Naive thymus-derived CD4-positive, alpha-beta T cell (primary cell): ENCODE measurements around the gene DNM3. TPM values are rescaled to one million over a fixed set of nuclear protein-coding genes. Genes with fewer than 3 reads are reported as not detected.

Experiments used
- ATAC-seq: fragments of 150-1000 bp; cut with Tn5 transposase; 2 replicates; pipeline ENCODE4 v1.10.0; 2021; ENCODE audit warnings: mild to moderate bottlenecking, moderate library complexity
- CTCF ChIA-PET: fragments of 350-600 bp; sonication (Branson Sonifier 250); formaldehyde crosslinking; loops from one replicate; lab custom pipeline; 2021; ENCODE audit warnings: antibody characterized with exemption; lab: Charles Lee
- POLR2A ChIA-PET: fragments of 350-600 bp; sonication (Branson Sonifier 250); formaldehyde crosslinking; loops from one replicate; lab custom pipeline; 2021; ENCODE audit warnings: antibody characterized with exemption, inconsistent platforms; lab: Charles Lee
- DNase-seq, 9 donors: peaks; one replicate each; pipeline versions ENCODE4 v3.0.0 to v3.0.0-alpha.2; 2020 to 2022; ENCODE audit warnings: mixed read lengths in 1 of 9
- H3K27ac ChIP-seq: one replicate; pipeline ENCODE4 v1.7.0; 2013; ENCODE audit warnings: mild to moderate bottlenecking, low read depth, low read length, moderate library complexity
- H3K27me3 ChIP-seq, 2 donors: one replicate each; pipeline ENCODE4 v1.7.0; 2013; ENCODE audit warnings: low read length in 2 of 2, mild to moderate bottlenecking in 2 of 2, moderate library complexity in 2 of 2; ENCODE audit not compliant: control insufficient read depth in 2 of 2, insufficient read depth in 2 of 2
- H3K36me3 ChIP-seq, 3 experiments: 1 replicate in 2 of 3; 2 replicates in 1 of 3; pipeline ENCODE4 v1.7.0; 2013; ENCODE audit warnings: low read length in 3 of 3, mild to moderate bottlenecking in 3 of 3, moderate library complexity in 1 of 3; ENCODE audit not compliant: insufficient read depth in 3 of 3, control insufficient read depth in 2 of 3
- H3K4me1 ChIP-seq, 2 donors: one replicate each; pipeline ENCODE4 v1.7.0; 2013; ENCODE audit warnings: low read length in 2 of 2, mild to moderate bottlenecking in 2 of 2, moderate library complexity in 1 of 2; ENCODE audit not compliant: control insufficient read depth in 2 of 2, insufficient read depth in 2 of 2
- H3K4me3 ChIP-seq: 2 replicates; pipeline ENCODE4 v1.7.0; 2013; ENCODE audit warnings: mild to moderate bottlenecking, low read length
- H3K9me3 ChIP-seq, 3 experiments: 1 replicate in 2 of 3; 2 replicates in 1 of 3; pipeline ENCODE4 v1.7.0; 2013; ENCODE audit warnings: low read length in 3 of 3; ENCODE audit not compliant: control insufficient read depth in 2 of 3
- H3K27ac Mint-ChIP-seq, 9 donors: one replicate each; pipeline ENCODE4 v1.8.0; 2020 to 2022; ENCODE audit warnings: mixed read lengths in 9 of 9, mild to moderate bottlenecking in 8 of 9, moderate library complexity in 5 of 9, inconsistent platforms in 2 of 9
- H3K27me3 Mint-ChIP-seq, 5 donors: one replicate each; pipeline ENCODE4 v1.8.0; 2021 to 2022; ENCODE audit warnings: mixed read lengths in 5 of 5, mild to moderate bottlenecking in 1 of 5
- H3K36me3 Mint-ChIP-seq, 5 donors: one replicate each; pipeline ENCODE4 v1.8.0; 2020 to 2022; ENCODE audit warnings: mixed read lengths in 5 of 5, mild to moderate bottlenecking in 3 of 5, inconsistent platforms in 1 of 5
- H3K4me1 Mint-ChIP-seq, 7 donors: one replicate each; pipeline ENCODE4 v1.8.0; 2020 to 2022; ENCODE audit warnings: mixed read lengths in 7 of 7, mild to moderate bottlenecking in 3 of 7, inconsistent platforms in 1 of 7
- H3K4me3 Mint-ChIP-seq, 10 donors: one replicate each; pipeline ENCODE4 v1.8.0; 2020 to 2022; ENCODE audit warnings: mild to moderate bottlenecking in 10 of 10, mixed read lengths in 10 of 10, moderate library complexity in 6 of 10, inconsistent platforms in 2 of 10
- H3K9me3 Mint-ChIP-seq, 11 donors: one replicate each; pipeline ENCODE4 v1.8.0; 2020 to 2022; ENCODE audit warnings: mixed read lengths in 11 of 11, mild to moderate bottlenecking in 4 of 11, inconsistent platforms in 1 of 11, moderate library complexity in 1 of 11
- intact Hi-C, 2 donors: fragments of 100-400 bp; cut with micrococcal nuclease; formaldehyde crosslinking; loops; one replicate each; pipeline ENCODE4 v1.15.1; 2023
- polyA plus RNA-seq, 2 donors: library from polyadenylated mRNA; unstranded; fragments of 300-500 nt; fragmentation: Illumina TruSeq; gene quantifications; one replicate each; pipeline ENCODE4 v1.2.3, GENCODE V29; 2021
- total RNA-seq, 6 experiments: library from RNA in 5 of 6; stranded (reverse) in 5 of 6; gene quantifications; 1 replicate in 5 of 6; 2 replicates in 1 of 6; pipeline ENCODE4 v1.2.3 and lab custom pipeline; 2021 to 2026

Gene DNM3
- total and polyA plus RNA-seq, 7 experiments from 2014 or later: 1.2 to 2.5 (median 2.0) TPM

DNA sequence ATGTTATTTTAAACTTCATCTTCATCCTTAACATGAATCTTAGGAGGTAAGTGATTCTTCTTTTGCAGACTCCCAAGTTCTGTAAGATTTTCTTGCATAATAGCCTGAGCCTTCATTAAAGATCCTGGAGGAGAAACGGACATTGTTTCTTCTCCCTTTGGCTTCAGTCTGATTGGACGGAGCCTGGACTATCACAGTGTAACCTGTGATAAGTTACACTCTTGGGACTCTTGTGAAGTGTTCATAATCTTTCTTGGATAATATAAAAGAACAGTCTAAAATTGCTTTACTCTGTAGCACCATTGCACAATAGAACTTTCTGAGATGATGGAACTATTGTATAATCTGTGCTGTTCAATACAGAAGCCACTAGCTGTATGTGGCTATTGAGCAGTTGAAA lies 244.8 kb downstream of the DNM3 start:
- H3K27me3 ChIP-seq: no peaks in the 10 kb centered on the region
- no peak overlapping the region for H3K4me3 Mint-ChIP-seq
- H3K9me3 Mint-ChIP-seq: peaks cover 0 to 2% (median 0%) of the 10 kb centered on the region in 11 donors
- H3K4me3 ChIP-seq: no peak overlapping the region
- H3K36me3 Mint-ChIP-seq: peaks cover 0 to 19% (median 11%) of the 10 kb centered on the region in 5 donors
- ATAC-seq (no peak), DNase-seq (no peak)
- H3K27me3 Mint-ChIP-seq: peaks cover 0 to 5% (median 0%) of the 10 kb centered on the region in 5 donors
- no peaks in the 10 kb centered on the region for H3K9me3 ChIP-seq
- no peak overlapping the region for H3K27ac Mint-ChIP-seq
- H3K36me3 ChIP-seq: no peaks in the 10 kb centered on the region
- intact Hi-C loops: no loop called here
- H3K27ac ChIP-seq: no peak overlapping the region
- H3K4me1 ChIP-seq: no peaks in the 10 kb centered on the region
- H3K4me1 Mint-ChIP-seq: peaks cover 0 to 7% (median 6%) of the 10 kb centered on the region in 7 donors
- ChIA-PET POLR2A (no interaction called here), CTCF (interaction anchor here (0.6 kb wide), 1 partner anchor 656 kb away, joined by 4 read pairs; no protein-coding TSS in a partner anchor)

DNA sequence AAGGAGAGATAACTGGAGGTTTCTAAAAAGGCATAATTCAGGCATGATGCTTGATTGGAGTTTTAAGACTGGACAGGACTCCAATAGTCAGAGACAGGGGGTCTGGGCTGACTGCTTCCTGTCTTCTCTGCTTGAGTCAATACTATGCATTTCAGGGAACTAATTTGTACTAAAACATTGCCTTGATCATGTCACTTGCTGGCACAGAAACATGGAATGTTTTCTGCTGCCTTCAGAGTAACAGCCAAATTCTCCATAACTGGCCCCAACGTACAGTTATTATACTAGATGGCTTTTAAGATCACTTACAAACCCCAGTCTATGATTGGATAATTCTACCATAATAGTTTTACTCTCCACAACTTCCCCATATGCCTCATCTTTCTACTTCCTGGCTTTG lies 247.0 kb downstream of the DNM3 start:
- no peak overlapping the region for H3K4me3 Mint-ChIP-seq
- no peak overlapping the region for H3K27ac ChIP-seq
- intact Hi-C loops: no loop called here
- ATAC-seq (no peak), DNase-seq (no peak)
- ChIA-PET POLR2A (no interaction called here), CTCF (no interaction called here)
- H3K36me3 Mint-ChIP-seq: peaks cover 0 to 4% (median 0%) of the 10 kb centered on the region in 5 donors
- H3K27me3 Mint-ChIP-seq: peaks cover 0 to 5% (median 0%) of the 10 kb centered on the region in 5 donors
- no peak overlapping the region for H3K27ac Mint-ChIP-seq
- no peaks in the 10 kb centered on the region for H3K9me3 ChIP-seq
- H3K36me3 ChIP-seq: no peaks in the 10 kb centered on the region
- no peaks in the 10 kb centered on the region for H3K4me1 ChIP-seq
- H3K4me3 ChIP-seq: no peak overlapping the region
- peaks cover 0 to 7% (median 6%) of the 10 kb centered on the region in 7 donors for H3K4me1 Mint-ChIP-seq
- no peaks in the 10 kb centered on the region for H3K9me3 Mint-ChIP-seq
- H3K27me3 ChIP-seq: no peaks in the 10 kb centered on the region

DNA sequence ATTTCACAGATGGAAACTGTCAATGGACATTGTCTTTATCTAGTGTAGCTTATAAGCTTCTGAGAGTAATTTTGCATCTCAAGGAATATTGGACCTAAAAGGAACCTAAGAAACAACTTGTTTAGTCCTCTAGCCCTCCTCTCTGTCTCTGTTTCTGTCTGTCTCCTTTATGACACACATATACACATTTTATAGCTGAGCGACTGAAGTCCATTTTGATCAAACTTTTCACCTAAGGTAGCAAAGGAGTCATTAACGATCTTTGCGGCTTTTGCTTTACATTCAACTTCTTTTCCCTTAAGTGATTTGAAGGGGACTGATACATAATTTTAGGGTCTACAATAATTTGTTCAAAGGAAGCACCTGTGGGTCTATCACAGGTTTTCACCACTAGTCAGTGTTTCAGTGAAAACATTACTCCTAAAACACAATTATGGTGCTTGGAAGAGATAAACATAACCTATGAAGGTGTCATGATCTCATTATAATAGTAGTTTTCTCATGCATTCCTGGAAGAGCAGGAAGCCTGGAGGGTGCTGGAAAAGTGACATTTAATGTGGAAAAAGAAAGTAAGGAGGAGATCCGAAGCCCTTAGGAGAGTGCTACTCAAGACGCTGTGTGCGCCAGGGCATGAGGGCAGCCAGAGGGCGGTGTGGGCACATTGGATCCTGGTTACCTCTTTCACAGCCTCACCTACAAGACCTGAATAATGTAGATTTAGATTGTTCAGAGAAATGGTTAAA lies 248.6 kb downstream of the DNM3 start:
- no peak overlapping the region for H3K27ac ChIP-seq
- CTCF ChIA-PET: interaction anchor here (0.8 to 2.7 kb wide), 20 partner anchors 9 to 518 kb away, joined by 3 to 23 read pairs (median 4); no protein-coding TSS in a partner anchor
- Mint-ChIP-seq H3K36me3 (peaks cover 0 to 1% (median 0%) of the 10 kb centered on the region in 5 donors), H3K27ac (peak overlapping the region in 4 of 9 donors; percentile 1 to 72 (median 50)), H3K9me3 (no peaks in the 10 kb centered on the region), H3K4me3 (peak overlapping the region in 3 of 10 donors; percentile 9 to 35 (median 24)), H3K4me1 (peaks cover 0 to 7% (median 6%) of the 10 kb centered on the region in 7 donors), H3K27me3 (peaks cover 0 to 7% (median 0%) of the 10 kb centered on the region in 5 donors)
- no peaks in the 10 kb centered on the region for H3K4me1 ChIP-seq
- no peaks in the 10 kb centered on the region for H3K27me3 ChIP-seq
- POLR2A ChIA-PET: interaction anchor here (0.8 to 1.1 kb wide), 3 partner anchors 304 to 339 kb away, joined by 3 read pairs; no protein-coding TSS in a partner anchor
- no peaks in the 10 kb centered on the region for H3K36me3 ChIP-seq
- no peaks in the 10 kb centered on the region for H3K9me3 ChIP-seq
- intact Hi-C loops: loop anchor here (1.0 to 10.0 kb wide), 13 partner anchors 45 to 629 kb away; partner anchors contain the start of genes PIGC (in 2 of the 2) and SUCO (in 1 of the 2)
- no peak overlapping the region for H3K4me3 ChIP-seq
- DNase-seq: peak; percentile 25 to 61 (median 46)
- ATAC-seq: peak; percentile 86

DNA sequence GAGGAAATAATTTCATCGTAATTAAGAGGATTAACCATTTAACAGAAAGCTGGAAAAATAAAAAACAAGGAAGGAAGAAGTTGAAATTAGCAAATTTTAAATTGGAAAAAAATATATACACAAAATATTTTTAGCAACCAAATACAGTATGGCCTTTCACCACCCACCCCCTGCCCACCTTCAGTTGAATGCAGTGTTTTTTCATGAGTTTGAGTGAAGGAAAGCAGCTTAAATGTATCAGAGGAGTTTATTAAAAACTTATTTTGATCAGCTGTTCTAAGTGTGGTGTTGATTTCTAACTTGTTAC lies 249.2 kb downstream of the DNM3 start:
- Mint-ChIP-seq H3K36me3 (peaks cover 0 to 1% (median 0%) of the 10 kb centered on the region in 5 donors), H3K4me1 (peaks cover 0 to 7% (median 6%) of the 10 kb centered on the region in 7 donors), H3K27me3 (peaks cover 0 to 4% (median 0%) of the 10 kb centered on the region in 5 donors), H3K9me3 (no peaks in the 10 kb centered on the region), H3K27ac (peak overlapping the region in 4 of 9 donors; percentile 1 to 72 (median 50)), H3K4me3 (no peak overlapping the region)
- H3K27me3 ChIP-seq: no peaks in the 10 kb centered on the region
- intact Hi-C loops: loop anchor here (1.0 to 10.0 kb wide), 13 partner anchors 45 to 628 kb away; partner anchors contain the start of genes PIGC (in 2 of the 2) and SUCO (in 1 of the 2)
- CTCF ChIA-PET: interaction anchor here (0.8 to 2.7 kb wide), 20 partner anchors 8 to 517 kb away, joined by 3 to 23 read pairs (median 4); no protein-coding TSS in a partner anchor
- no peaks in the 10 kb centered on the region for H3K9me3 ChIP-seq
- no peak for DNase-seq
- POLR2A ChIA-PET: interaction anchor here (0.8 kb wide), 2 partner anchors 303 to 339 kb away, joined by 3 read pairs; no protein-coding TSS in a partner anchor
- no peaks in the 10 kb centered on the region for H3K36me3 ChIP-seq
- H3K4me3 ChIP-seq: no peak overlapping the region
- no peak for ATAC-seq
- H3K27ac ChIP-seq: no peak overlapping the region
- H3K4me1 ChIP-seq: no peaks in the 10 kb centered on the region

DNA sequence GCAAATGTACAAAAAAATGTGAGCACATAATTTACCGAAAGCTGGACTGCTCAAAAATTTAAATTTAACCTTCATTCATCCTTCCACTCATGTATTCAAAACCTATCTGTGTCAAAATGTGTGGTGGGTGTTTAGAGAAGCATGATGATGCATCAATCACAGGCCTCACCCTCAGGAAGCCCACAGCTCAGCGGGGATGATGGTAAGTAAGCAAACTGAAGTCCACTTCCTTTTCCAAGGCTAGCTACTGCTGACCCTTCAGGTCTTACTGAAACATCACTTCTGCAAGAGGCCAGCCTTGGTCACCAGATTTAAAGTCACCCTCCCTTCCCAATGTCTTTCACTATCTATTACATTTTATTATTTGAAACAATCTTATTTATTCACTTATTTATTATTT lies 254.5 kb downstream of the DNM3 start:
- H3K27ac ChIP-seq: no peak overlapping the region
- H3K4me1 Mint-ChIP-seq: peaks cover 0 to 2% (median 0%) of the 10 kb centered on the region in 7 donors
- H3K27me3 ChIP-seq: no peaks in the 10 kb centered on the region
- H3K4me3 Mint-ChIP-seq: no peak overlapping the region
- ChIA-PET POLR2A (no interaction called here), CTCF (interaction anchor here (1.6 kb wide), 1 partner anchor 304 kb away, joined by 3 read pairs; no protein-coding TSS in a partner anchor)
- ATAC-seq (no peak), DNase-seq (no peak)
- H3K27ac Mint-ChIP-seq: no peak overlapping the region
- peaks cover 0 to 2% (median 0%) of the 10 kb centered on the region in 11 donors for H3K9me3 Mint-ChIP-seq
- H3K9me3 ChIP-seq: no peaks in the 10 kb centered on the region
- no peaks in the 10 kb centered on the region for H3K4me1 ChIP-seq
- H3K27me3 Mint-ChIP-seq: peaks cover 0 to 4% (median 0%) of the 10 kb centered on the region in 5 donors
- peaks cover 0 to 2% (median 0%) of the 10 kb centered on the region in 5 donors for H3K36me3 Mint-ChIP-seq
- intact Hi-C loops: loop anchor here in 1 of 2 donors (10.0 kb wide), 1 partner anchor 179 kb away; no protein-coding TSS in a partner anchor
- no peaks in the 10 kb centered on the region for H3K36me3 ChIP-seq
- H3K4me3 ChIP-seq: no peak overlapping the region

DNA sequence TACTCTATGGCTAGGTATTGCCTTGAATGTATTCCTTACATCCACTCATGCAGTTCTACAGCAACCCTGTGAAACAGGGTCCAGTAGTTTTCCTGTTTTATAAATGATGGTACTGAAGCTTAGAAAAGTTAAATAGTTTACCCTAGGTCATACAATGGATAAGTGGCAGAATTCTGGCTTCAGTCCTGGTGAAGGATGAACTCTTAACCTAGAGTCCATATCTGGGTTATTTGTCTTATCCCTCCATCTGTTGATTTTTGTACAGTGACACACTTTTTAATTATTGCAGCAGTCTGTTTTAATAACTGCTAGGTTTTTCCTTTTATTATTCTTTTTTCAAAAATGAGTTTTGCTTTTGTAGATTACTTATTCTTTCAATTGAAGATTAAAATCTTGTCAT lies 263.9 kb downstream of the DNM3 start:
- Mint-ChIP-seq H3K4me1 (peaks cover 0 to 5% (median 0%) of the 10 kb centered on the region in 7 donors), H3K9me3 (no peaks in the 10 kb centered on the region), H3K4me3 (no peak overlapping the region), H3K27ac (no peak overlapping the region), H3K27me3 (peaks cover 0 to 26% (median 4%) of the 10 kb centered on the region in 5 donors), H3K36me3 (no peaks in the 10 kb centered on the region)
- H3K9me3 ChIP-seq: no peaks in the 10 kb centered on the region
- H3K4me1 ChIP-seq: no peaks in the 10 kb centered on the region
- no peak overlapping the region for H3K27ac ChIP-seq
- no peaks in the 10 kb centered on the region for H3K27me3 ChIP-seq
- intact Hi-C loops: no loop called here
- ChIA-PET CTCF (no interaction called here), POLR2A (no interaction called here)
- DNase-seq (no peak), ATAC-seq (no peak)
- no peak overlapping the region for H3K4me3 ChIP-seq
- H3K36me3 ChIP-seq: no peaks in the 10 kb centered on the region
